Muscle layer of colon (tissue), 2 donors: ENCODE results near the gene TLL2.
A peak's percentile ranks its signal among the peaks of the same experiment; 100 is the strongest.

Source experiments
- H3K27ac ChIP-seq: one replicate; pipeline ENCODE4 v1.7.0; 2013; ENCODE audit warnings: low read depth, mild to moderate bottlenecking, low read length, moderate library complexity
- H3K27me3 ChIP-seq, 2 donors: one replicate each; pipeline ENCODE4 v1.7.0; 2013; ENCODE audit warnings: low read length in 2 of 2, mild to moderate bottlenecking in 2 of 2; ENCODE audit not compliant: insufficient read depth in 2 of 2, control insufficient read depth in 1 of 2
- H3K36me3 ChIP-seq: one replicate; pipeline ENCODE4 v1.7.0; 2013; ENCODE audit warnings: mild to moderate bottlenecking, low read length; ENCODE audit not compliant: insufficient read depth
- H3K4me1 ChIP-seq: one replicate; pipeline ENCODE4 v1.7.0; 2013; ENCODE audit warnings: mild to moderate bottlenecking, low read length; ENCODE audit not compliant: insufficient read depth
- H3K4me3 ChIP-seq, 2 donors: one replicate each; pipeline ENCODE4 v1.7.0; 2013; ENCODE audit warnings: low read length in 2 of 2, low read depth in 1 of 2, mild to moderate bottlenecking in 1 of 2, moderate library complexity in 1 of 2
- H3K9ac ChIP-seq: one replicate; pipeline ENCODE4 v1.7.0; 2013; ENCODE audit warnings: low read length
- H3K9me3 ChIP-seq: one replicate; pipeline ENCODE4 v1.7.0; 2013; ENCODE audit warnings: mild to moderate bottlenecking, low read length
- donor health status: abdominal sarcoma.
- donor health status: Adenocarcinoma of cecum.

Gene TLL2

GRCh38 chr10:96416643-96417042, 97.1 kb downstream of the TLL2 start:
- Histone ChIP-seq H3K4me1 (peaks cover 30% of the 10 kb centered on the region), H3K4me3 (no peak overlapping the region), H3K27me3 (no peaks in the 10 kb centered on the region), H3K9me3 (no peaks in the 10 kb centered on the region), H3K9ac (no peak overlapping the region), H3K27ac (no peak overlapping the region), H3K36me3 (no peaks in the 10 kb centered on the region)

- H3K27ac ChIP-seq, result peak overlapping the region; percentile 22
- no peak overlapping the region for H3K4me3 ChIP-seq
- H3K27me3 ChIP-seq, result no peaks in the 10 kb centered on the region
- no peaks in the 10 kb centered on the region for H3K9me3 ChIP-seq
- H3K4me1 ChIP-seq, result peaks cover 30% of the 10 kb centered on the region
- H3K9ac ChIP-seq, result no peak overlapping the region
- no peaks in the 10 kb centered on the region for H3K36me3 ChIP-seq
Observed at GRCh38 chr10:96415891-96416554, 97.7 kb downstream of the TLL2 start.

DNA sequence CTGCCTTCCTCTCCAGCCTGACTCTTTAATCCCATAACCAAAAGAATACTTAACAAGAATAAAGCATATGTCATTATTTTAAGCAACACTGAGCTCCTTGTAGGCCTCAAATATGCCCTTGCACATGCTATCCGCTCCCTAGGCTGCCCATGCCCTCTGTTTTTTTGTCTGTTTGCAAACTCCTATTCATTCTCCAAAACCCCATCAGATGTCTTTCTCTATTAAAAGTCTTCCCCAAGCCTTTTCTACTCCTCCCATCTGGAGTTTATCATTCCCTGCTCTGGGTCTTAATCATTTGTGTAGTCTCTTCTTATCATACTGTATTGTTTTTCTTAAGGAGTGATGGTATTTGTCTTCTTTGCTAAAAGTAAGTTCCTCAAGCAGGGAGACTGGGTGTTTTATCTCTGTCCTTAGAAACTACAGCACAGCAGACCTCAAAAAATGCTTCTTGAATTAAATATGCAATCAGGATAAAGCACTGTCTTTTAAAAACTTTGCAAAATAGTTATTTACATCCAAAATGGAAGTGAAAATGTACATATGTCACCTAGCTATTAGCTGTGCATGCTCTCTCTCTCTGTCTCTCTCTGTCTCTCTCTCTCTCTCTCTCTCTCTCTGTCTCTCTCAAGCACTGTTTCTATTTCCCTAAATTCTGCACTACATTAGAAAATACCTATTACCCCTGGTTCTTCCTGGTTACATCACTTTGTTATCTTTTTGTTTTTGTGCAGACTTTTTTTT, 98.4 kb downstream of the TLL2 start:
- Histone ChIP-seq H3K4me1 (peaks cover 30% of the 10 kb centered on the region), H3K9me3 (no peaks in the 10 kb centered on the region), H3K27me3 (no peaks in the 10 kb centered on the region), H3K36me3 (no peaks in the 10 kb centered on the region), H3K4me3 (no peak overlapping the region), H3K9ac (no peak overlapping the region), H3K27ac (no peak overlapping the region)

DNA sequence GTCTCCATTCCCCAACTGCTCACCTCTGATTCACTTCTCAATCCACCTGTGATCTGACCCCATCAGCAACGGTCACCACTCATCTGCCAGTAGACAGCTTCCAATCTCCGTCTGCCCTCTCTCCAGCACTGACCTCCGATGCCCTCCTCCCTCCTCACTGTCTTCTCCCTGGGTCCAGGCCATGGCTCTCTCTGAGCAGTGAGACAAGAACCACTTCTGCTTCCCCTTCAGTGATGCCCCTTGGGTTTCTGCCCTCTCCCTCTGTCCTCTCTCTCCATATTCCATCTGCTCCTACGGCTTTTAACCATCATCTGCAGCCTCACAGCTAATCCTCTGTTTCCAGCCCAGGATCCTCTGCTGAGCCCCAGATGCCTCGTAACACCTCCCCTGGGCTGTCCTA, 99.4 kb downstream of the TLL2 start:
- peaks cover 0 to 6% of the 10 kb centered on the region in 2 donors for H3K27me3 ChIP-seq
- H3K4me1 ChIP-seq, result peaks cover 30% of the 10 kb centered on the region
- H3K9me3 ChIP-seq, result no peaks in the 10 kb centered on the region
- H3K9ac ChIP-seq, result no peak overlapping the region
- H3K36me3 ChIP-seq, result no peaks in the 10 kb centered on the region
- no peak overlapping the region for H3K27ac ChIP-seq
- no peak overlapping the region for H3K4me3 ChIP-seq

GRCh38 chr10:96413151-96413787, 100.5 kb downstream of the TLL2 start:
- no peak overlapping the region for H3K9ac ChIP-seq
- H3K27ac ChIP-seq, result no peak overlapping the region
- no peaks in the 10 kb centered on the region for H3K36me3 ChIP-seq
- H3K4me1 ChIP-seq, result peaks cover 30% of the 10 kb centered on the region
- no peak overlapping the region for H3K4me3 ChIP-seq
- H3K9me3 ChIP-seq, result no peaks in the 10 kb centered on the region
- H3K27me3 ChIP-seq, result peaks cover 0 to 6% of the 10 kb centered on the region in 2 donors

GRCh38 chr10:96411716-96412320, 101.9 kb downstream of the TLL2 start:
- Histone ChIP-seq H3K9ac (no peak overlapping the region), H3K4me3 (no peak overlapping the region), H3K4me1 (peaks cover 26% of the 10 kb centered on the region), H3K9me3 (no peaks in the 10 kb centered on the region), H3K27me3 (peaks cover 0 to 6% of the 10 kb centered on the region in 2 donors), H3K27ac (no peak overlapping the region), H3K36me3 (no peaks in the 10 kb centered on the region)

- no peak overlapping the region for H3K4me3 ChIP-seq
- H3K27ac ChIP-seq, result no peak overlapping the region
- H3K36me3 ChIP-seq, result no peaks in the 10 kb centered on the region
- peaks cover 0 to 6% of the 10 kb centered on the region in 2 donors for H3K27me3 ChIP-seq
- peaks cover 11% of the 10 kb centered on the region for H3K4me1 ChIP-seq
- H3K9ac ChIP-seq, result no peak overlapping the region
- H3K9me3 ChIP-seq, result no peaks in the 10 kb centered on the region
Observed at GRCh38 chr10:96410296-96410695, 103.4 kb downstream of the TLL2 start.

DNA sequence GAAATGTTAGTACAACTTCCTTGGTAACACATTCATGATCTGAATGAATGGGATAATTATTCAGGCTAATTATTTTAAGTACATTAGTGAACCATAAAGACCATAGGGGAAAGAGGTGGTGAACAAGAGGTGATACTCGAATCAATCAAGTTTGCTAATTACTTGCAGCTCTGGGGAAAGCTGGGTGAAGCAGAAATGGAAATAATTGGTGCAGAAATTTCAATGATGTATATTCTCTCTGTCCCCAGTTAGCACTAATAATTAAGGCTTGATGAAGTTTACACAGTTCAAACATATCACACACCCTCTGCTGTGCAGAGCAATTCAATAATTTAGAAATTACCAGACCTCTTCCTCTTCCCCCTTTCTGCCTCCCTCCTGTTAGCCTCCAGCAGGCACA, 105.5 kb downstream of the TLL2 start:
- Histone ChIP-seq H3K9ac (no peak overlapping the region), H3K27ac (no peak overlapping the region), H3K27me3 (peaks cover 0 to 6% of the 10 kb centered on the region in 2 donors), H3K9me3 (no peaks in the 10 kb centered on the region), H3K36me3 (no peaks in the 10 kb centered on the region), H3K4me1 (peaks cover 6% of the 10 kb centered on the region), H3K4me3 (no peak overlapping the region)

DNA sequence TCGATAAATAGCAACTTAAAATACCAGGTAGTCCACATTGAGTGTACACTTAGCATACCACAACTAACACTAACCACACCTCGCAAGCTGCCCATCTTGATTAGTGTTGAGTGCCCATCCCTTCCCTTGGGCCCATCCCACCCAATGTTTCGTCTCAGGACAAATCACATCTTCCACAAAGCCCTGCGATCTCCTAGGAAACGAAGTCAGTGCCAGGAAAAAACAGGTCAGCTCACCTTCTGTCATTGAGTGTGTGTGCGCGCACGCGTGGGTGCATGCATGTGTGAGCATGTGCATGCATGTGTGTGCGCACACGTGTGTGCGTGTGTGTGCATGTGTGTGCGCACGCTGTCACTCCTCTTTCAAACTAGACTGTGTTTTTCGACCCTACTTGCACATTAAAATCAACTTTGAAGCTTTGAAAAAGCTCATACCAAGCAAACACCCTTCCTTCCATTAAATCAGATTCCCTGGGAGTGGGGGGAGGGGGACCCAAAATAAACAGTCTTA, 106.1 kb downstream of the TLL2 start:
- Histone ChIP-seq H3K9me3 (no peaks in the 10 kb centered on the region), H3K4me1 (no peaks in the 10 kb centered on the region), H3K9ac (no peak overlapping the region), H3K27me3 (peaks cover 0 to 6% of the 10 kb centered on the region in 2 donors), H3K27ac (no peak overlapping the region), H3K36me3 (no peaks in the 10 kb centered on the region), H3K4me3 (no peak overlapping the region)

DNA sequence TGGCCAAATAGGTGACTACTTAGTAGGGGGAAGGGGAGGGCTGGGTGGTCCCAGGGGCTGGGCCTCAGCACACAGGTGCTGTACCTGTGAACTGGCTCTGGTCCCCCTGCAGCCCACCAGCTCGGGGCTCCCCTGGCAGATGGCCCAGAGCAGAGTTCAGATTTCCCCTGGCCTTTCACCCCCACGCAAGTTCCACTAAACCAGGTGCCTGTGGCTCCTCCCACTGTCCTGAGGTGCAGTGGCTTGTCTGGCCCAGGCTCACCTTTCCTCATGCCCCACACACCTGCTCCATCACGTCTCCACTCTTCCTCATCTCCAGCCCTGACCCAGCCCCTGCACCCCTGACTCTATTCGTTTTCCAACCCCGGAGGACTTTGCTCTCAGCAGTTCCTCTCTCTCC, 107.6 kb downstream of the TLL2 start:
- peaks cover 0 to 6% of the 10 kb centered on the region in 2 donors for H3K27me3 ChIP-seq
- no peaks in the 10 kb centered on the region for H3K36me3 ChIP-seq
- no peaks in the 10 kb centered on the region for H3K4me1 ChIP-seq
- no peaks in the 10 kb centered on the region for H3K9me3 ChIP-seq
- H3K27ac ChIP-seq, result no peak overlapping the region
- H3K9ac ChIP-seq, result no peak overlapping the region
- no peak overlapping the region for H3K4me3 ChIP-seq
